HG02981 (cell line): ENCODE results near the gene PGP.

Source experiments
- ATAC-seq: cut with Tn5 transposase; IDR thresholded peaks from one replicate; pipeline ENCODE4 v1.9.1; 2021; ENCODE audit warnings: mild to moderate bottlenecking, moderate library complexity; ENCODE audit not compliant: unreplicated experiment

Gene PGP

GRCh38 chr16:2237493-2238149, 23.0 kb upstream of the PGP start:
- ATAC-seq: no peak

- ATAC-seq: no peak
These were observed 22.5 kb upstream of the PGP start for GRCh38 chr16:2237102-2237482.

- no peak for ATAC-seq
These were observed 21.9 kb upstream of the PGP start, which contains the start of gene DNASE1L2 for GRCh38 chr16:2236337-2237101. TSS of gene DNASE1L2 (plus strand) at chr16:2236444. CDS start at chr16:2236817, 373 bp downstream.

- ATAC-seq: no peak
These were observed 21.2 kb upstream of the PGP start for GRCh38 chr16:2235695-2236336.

GRCh38 chr16:2235234-2235651, 20.6 kb upstream of the PGP start:
- ATAC-seq: no peak

- ATAC-seq: no peak
These were observed 20.2 kb upstream of the PGP start for GRCh38 chr16:2234813-2235170.

GRCh38 chr16:2233872-2234812, 19.5 kb upstream of the PGP start:
- no peak for ATAC-seq

- ATAC-seq: no peak
These were observed 18.6 kb upstream of the PGP start for GRCh38 chr16:2233046-2233775.

GRCh38 chr16:2232094-2232990, 17.7 kb upstream of the PGP start:
- no peak for ATAC-seq

- ATAC-seq: no peak
These were observed 16.6 kb upstream of the PGP start for GRCh38 chr16:2231016-2231931.

GRCh38 chr16:2230376-2230775, 15.7 kb upstream of the PGP start:
- no peak for ATAC-seq

- ATAC-seq: no peak
These were observed 15.1 kb upstream of the PGP start for GRCh38 chr16:2229632-2230250.

- ATAC-seq: no peak
These were observed 14.5 kb upstream of the PGP start for GRCh38 chr16:2229091-2229490.

GRCh38 chr16:2228161-2228824, 13.7 kb upstream of the PGP start:
- ATAC-seq: no peak

- no peak for ATAC-seq
These were observed 12.3 kb upstream of the PGP start for GRCh38 chr16:2226918-2227317.

GRCh38 chr16:2226245-2226793, 11.7 kb upstream of the PGP start:
- no peak for ATAC-seq

- no peak for ATAC-seq
These were observed 9.4 kb upstream of the PGP start for GRCh38 chr16:2223942-2224486.
